H1 (cell line): Measurements from ENCODE around the gene FAM227B. TPM values are rescaled to one million over a fixed set of nuclear protein-coding genes. Genes with fewer than 3 reads are reported as not detected.

Experiments
- CTCF ChIA-PET: fragments of 300-600 bp; sonication (Branson Sonifier 250); formaldehyde crosslinking; loops from one replicate; lab custom pipeline; 2021; ENCODE audit not compliant: partially characterized antibody; lab: Charles Lee
- POLR2A ChIA-PET: fragments of 300-600 bp; sonication (Branson Sonifier 250); formaldehyde crosslinking; loops from one replicate; lab custom pipeline; 2021; ENCODE audit warnings: inconsistent platforms; ENCODE audit not compliant: partially characterized antibody; lab: Charles Lee
- DNase-seq, 2 experiments: peaks; one replicate each; pipeline versions ENCODE4 v3.0.0 to v3.0.0-alpha.2; 2010 to 2022; ENCODE audit warnings: low spot score in 2 of 2, low read depth in 1 of 2, mixed read lengths in 1 of 2
- FAIRE-seq: peaks from 2 replicates; lab custom pipeline; 2011; peaks lifted over from hg19 to GRCh38; lab: Jason Lieb, UNC
- H2AFZ ChIP-seq: 2 replicates; pipeline ENCODE4 v1.8.1; 2012; ENCODE audit warnings: low read length, inconsistent platforms
- H2AK5ac ChIP-seq: 2 replicates; pipeline ENCODE4 v1.6.1; 2013; ENCODE audit warnings: low read depth, low read length
- H2BK120ac ChIP-seq: replicated peaks from 2 replicates; pipeline ENCODE3; 2013; ENCODE audit warnings: low read depth, low read length, inconsistent platforms
- H2BK12ac ChIP-seq: 2 replicates; pipeline ENCODE4 v1.6.1; 2013; ENCODE audit warnings: low read depth, low read length
- H2BK15ac ChIP-seq: 2 replicates; pipeline ENCODE4 v1.6.1; 2013; ENCODE audit warnings: low read length
- H2BK20ac ChIP-seq: 2 replicates; pipeline ENCODE4 v1.6.1; 2013; ENCODE audit warnings: low read length
- H2BK5ac ChIP-seq: 2 replicates; pipeline ENCODE4 v1.6.1; 2013; ENCODE audit warnings: low read depth, low read length
- H3K14ac ChIP-seq: 2 replicates; pipeline ENCODE4 v1.6.1; 2013; ENCODE audit warnings: inconsistent platforms; ENCODE audit not compliant: insufficient read length
- H3K18ac ChIP-seq: 2 replicates; pipeline ENCODE4 v1.6.1; 2013; ENCODE audit warnings: low read length; ENCODE audit errors: extremely low read depth
- H3K23ac ChIP-seq: 2 replicates; pipeline ENCODE4 v1.6.1; 2013; ENCODE audit warnings: inconsistent platforms; ENCODE audit not compliant: insufficient read length
- H3K23me2 ChIP-seq: 2 replicates; pipeline ENCODE4 v1.6.1; 2013; ENCODE audit warnings: low read depth, low read length
- H3K27ac ChIP-seq: 2 replicates; pipeline ENCODE4 v1.6.1; 2011; ENCODE audit warnings: low read depth, low read length, inconsistent platforms
- H3K27me3 ChIP-seq, 4 experiments: replicated peaks in 1 of 4; 1 replicate in 1 of 4; 2 replicates in 3 of 4; pipeline versions ENCODE4 v1.6.1 to v1.8.1; 2011 to 2013; ENCODE audit warnings: low read length in 3 of 4, mild to moderate bottlenecking in 3 of 4, inconsistent platforms in 2 of 4, mixed read lengths in 2 of 4, moderate library complexity in 1 of 4; ENCODE audit not compliant: control insufficient read depth in 3 of 4, insufficient read depth in 3 of 4; ENCODE audit errors: extremely low read depth in 1 of 4
- H3K36me3 ChIP-seq, 4 experiments: 2 replicates each; pipeline versions ENCODE4 v1.6.1 to v1.8.1; 2011 to 2013; ENCODE audit warnings: mild to moderate bottlenecking in 4 of 4, low read length in 3 of 4, moderate library complexity in 2 of 4, control low read depth in 1 of 4, inconsistent platforms in 1 of 4; ENCODE audit not compliant: insufficient read depth in 4 of 4, control insufficient read depth in 2 of 4
- H3K4ac ChIP-seq: replicated peaks from 2 replicates; pipeline ENCODE3; 2013; ENCODE audit warnings: low read length, low read depth, mixed read lengths, inconsistent platforms; ENCODE audit not compliant: insufficient read length
- H3K4me1 ChIP-seq, 4 experiments: replicated peaks in 1 of 4; 1 replicate in 1 of 4; 2 replicates in 3 of 4; pipeline versions ENCODE4 v1.6.1 to v1.8.1; 2011 to 2013; ENCODE audit warnings: low read length in 3 of 4, inconsistent platforms in 2 of 4, mixed read lengths in 1 of 4; ENCODE audit not compliant: insufficient read depth in 4 of 4, control insufficient read depth in 3 of 4
- H3K4me2 ChIP-seq, 2 experiments: 2 replicates each; pipeline versions ENCODE4 v1.6.1 to v1.8.1; 2011 to 2013; ENCODE audit warnings: low read depth in 2 of 2, low read length in 2 of 2, control low read depth in 1 of 2, inconsistent platforms in 1 of 2, mild to moderate bottlenecking in 1 of 2; ENCODE audit not compliant: insufficient read depth in 1 of 2
- H3K4me3 ChIP-seq, 4 experiments: fragments of 200-600, 300-600 bp in 1 of 4; sonication (generic), shearing (Covaris generic), sonication (Bioruptor Twin) in 1 of 4; 2 replicates each; pipeline versions ENCODE4 v1.5.1 to v1.8.1; 2011 to 2016; ENCODE audit warnings: low read length in 4 of 4, low read depth in 3 of 4, control low read depth in 2 of 4, inconsistent platforms in 2 of 4, mild to moderate bottlenecking in 2 of 4, mixed read lengths in 1 of 4, moderate library complexity in 1 of 4; ENCODE audit not compliant: insufficient read depth in 2 of 4; ENCODE audit errors: extremely low read depth in 1 of 4
- H3K56ac ChIP-seq: replicated peaks from 2 replicates; pipeline ENCODE3; 2013; ENCODE audit warnings: low read depth, mild to moderate bottlenecking, mixed read lengths, low read length, inconsistent platforms; ENCODE audit not compliant: insufficient read length
- H3K79me1 ChIP-seq: 2 replicates; pipeline ENCODE4 v1.6.1; 2013; ENCODE audit warnings: low read depth, low read length, control low read depth
- H3K79me2 ChIP-seq, 2 experiments: 2 replicates each; pipeline versions ENCODE4 v1.6.1 to v1.8.1; 2012 to 2013; ENCODE audit warnings: low read length in 2 of 2, mild to moderate bottlenecking in 2 of 2, inconsistent platforms in 1 of 2; ENCODE audit not compliant: insufficient read depth in 2 of 2, control insufficient read depth in 1 of 2
- H3K9ac ChIP-seq, 4 experiments: replicated peaks in 1 of 4; 1 replicate in 1 of 4; 2 replicates in 3 of 4; pipeline versions ENCODE4 v1.6.1 to v1.8.1; 2011 to 2013; ENCODE audit warnings: low read depth in 3 of 4, low read length in 3 of 4, control low read depth in 2 of 4, mild to moderate bottlenecking in 2 of 4, moderate library complexity in 2 of 4, inconsistent platforms in 1 of 4; ENCODE audit errors: extremely low read depth in 1 of 4
- H3K9me3 ChIP-seq, 2 experiments: 2 replicates each; pipeline versions ENCODE4 v1.6.1 to v1.8.1; 2012 to 2013; ENCODE audit warnings: mild to moderate bottlenecking in 2 of 2, moderate library complexity in 2 of 2, control low read depth in 1 of 2, inconsistent platforms in 1 of 2, low read depth in 1 of 2, low read length in 1 of 2, mixed read lengths in 1 of 2; ENCODE audit not compliant: insufficient read depth in 2 of 2
- H4K20me1 ChIP-seq, 2 experiments: replicated peaks in 1 of 2; 2 replicates each; pipeline versions ENCODE3 to v1.8.1; 2011 to 2013; ENCODE audit warnings: inconsistent platforms in 2 of 2, low read length in 2 of 2, mild to moderate bottlenecking in 1 of 2; ENCODE audit not compliant: insufficient read depth in 2 of 2, control insufficient read depth in 1 of 2
- H4K5ac ChIP-seq: 2 replicates; pipeline ENCODE4 v1.6.1; 2013; ENCODE audit warnings: low read length, low read depth, mixed read lengths, inconsistent platforms; ENCODE audit not compliant: insufficient read length
- H4K8ac ChIP-seq: 2 replicates; pipeline ENCODE4 v1.8.0; 2013; ENCODE audit warnings: mild to moderate bottlenecking, moderate library complexity, low read length, inconsistent platforms; ENCODE audit not compliant: insufficient read depth; ENCODE audit errors: extremely low read depth
- H4K91ac ChIP-seq: replicated peaks from 2 replicates; pipeline ENCODE3; 2013; ENCODE audit warnings: low read length, mixed read lengths, inconsistent platforms; ENCODE audit not compliant: insufficient read length
- BCL11A ChIP-seq, 2 experiments: IDR thresholded peaks; one replicate each; pipeline ENCODE4 v1.6.1; 2011; ENCODE audit warnings: low read depth in 2 of 2, low read length in 2 of 2, mild to moderate bottlenecking in 2 of 2
- CREB1 ChIP-seq: IDR thresholded peaks from 2 replicates; pipeline ENCODE4 v1.6.1; 2012; ENCODE audit warnings: inconsistent platforms
- EGR1 ChIP-seq: IDR thresholded peaks from 2 replicates; pipeline ENCODE4 v1.6.1; 2011; ENCODE audit warnings: low read depth, low read length, borderline replicate concordance
- KDM1A ChIP-seq: fragments of 200-600, 300-600 bp; sonication (generic); IDR thresholded peaks from 2 replicates; pipeline ENCODE4 v1.7.1; 2016; ENCODE audit warnings: mild to moderate bottlenecking, low read length, borderline replicate concordance
- MAFK ChIP-seq: IDR thresholded peaks from 2 replicates; pipeline ENCODE4 v1.6.1; 2012; ENCODE audit warnings: low read depth, mild to moderate bottlenecking, improper control_type of control experiment, low read length
- NANOG ChIP-seq: IDR thresholded peaks from 2 replicates; pipeline ENCODE4 v1.6.1; 2011; ENCODE audit warnings: low read length, low read depth, mild to moderate bottlenecking, inconsistent platforms; ENCODE audit not compliant: insufficient read depth, poor library complexity, severe bottlenecking
- NRF1 ChIP-seq: IDR thresholded peaks from 2 replicates; pipeline ENCODE4 v1.6.1; 2011; ENCODE audit warnings: mild to moderate bottlenecking, low read depth, low read length, improper control_type of control experiment
- POLR2AphosphoS5 ChIP-seq: IDR thresholded peaks from 2 replicates; pipeline ENCODE4 v1.6.1; 2011; ENCODE audit warnings: low read depth, low read length
- RFX5 ChIP-seq: IDR thresholded peaks from 2 replicates; pipeline ENCODE4 v1.6.1; 2011; ENCODE audit warnings: low read depth, low read length, improper control_type of control experiment, borderline replicate concordance
- SRF ChIP-seq: IDR thresholded peaks from 2 replicates; pipeline ENCODE4 v1.6.1; 2011; ENCODE audit warnings: mild to moderate bottlenecking, low read depth, low read length, moderate library complexity
- TAF1 ChIP-seq: IDR thresholded peaks from 2 replicates; pipeline ENCODE4 v1.6.1; 2011; ENCODE audit warnings: mild to moderate bottlenecking, low read depth, low read length
- TEAD4 ChIP-seq: IDR thresholded peaks from 2 replicates; pipeline ENCODE4 v1.6.1; 2012; ENCODE audit warnings: low read depth, low read length, inconsistent platforms, mixed read lengths
- WGBS, 2 experiments: shearing (Covaris generic) in 1 of 2; methylation state at CpG; one replicate each; pipeline versions ENCODE4 v1.1.6 to v1.1.7; 2013 to 2015; ENCODE audit warnings: low lambda C conversion rate in 2 of 2, mixed read lengths in 2 of 2, inconsistent platforms in 1 of 2, low coverage in 1 of 2, missing lambda C conversion rate in 1 of 2; ENCODE audit not compliant: insufficient replicate concordance in 2 of 2, insufficient coverage in 1 of 2, insufficient read length in 1 of 2; ENCODE audit errors: extremely low coverage in 1 of 2, missing lambda C conversion rate in 1 of 2; 5-methylcytosine and 5-hydroxymethylcytosine counted together
- polyA plus RNA-seq, 7 experiments: library from polyadenylated mRNA; depleted of rRNA in 3 of 7; stranded (reverse) in 5 of 7; unstranded in 2 of 7; fragments of >200 nt in 5 of 7; fragments of 200-250 nt in 2 of 7; gene quantifications; 1 replicate in 5 of 7; 2 replicates in 1 of 7; 4 replicates in 1 of 7; pipeline versions ENCODE4 v1.2.1 to v1.2.3, GENCODE V29; 2011 to 2013; ENCODE audit warnings: missing spikeins in 2 of 7, mixed read lengths in 2 of 7
- total RNA-seq: library from RNA; stranded (reverse); fragmentation: NEBNext Ultra II Directional; extraction: Animal tissue kit (Norgen Biotek cat#: 25700); gene quantifications from 2 replicates; pipeline ENCODE4 v1.2.1, GENCODE V29; 2021
- TF ChIP-seq, protein P1 (sequence below): IDR thresholded peaks from 2 replicates; pipeline ENCODE4 v1.6.1; 2011; ENCODE audit warnings: low read depth, mild to moderate bottlenecking, low read length; ENCODE audit not compliant: insufficient read depth
- TF ChIP-seq, protein P2 (sequence below): IDR thresholded peaks from 2 replicates; pipeline ENCODE4 v1.6.1; 2012; ENCODE audit warnings: inconsistent platforms
- TF ChIP-seq, protein P3 (sequence below): IDR thresholded peaks from 2 replicates; pipeline ENCODE4 v1.6.1; 2012; ENCODE audit warnings: inconsistent platforms

The FAM227B gene
- total and polyA plus RNA-seq, 2 of the 8 experiments (the other 6 are each of a cell fraction or from before 2014, with no cell fraction given), result 4.0 to 6.5 TPM

DNA sequence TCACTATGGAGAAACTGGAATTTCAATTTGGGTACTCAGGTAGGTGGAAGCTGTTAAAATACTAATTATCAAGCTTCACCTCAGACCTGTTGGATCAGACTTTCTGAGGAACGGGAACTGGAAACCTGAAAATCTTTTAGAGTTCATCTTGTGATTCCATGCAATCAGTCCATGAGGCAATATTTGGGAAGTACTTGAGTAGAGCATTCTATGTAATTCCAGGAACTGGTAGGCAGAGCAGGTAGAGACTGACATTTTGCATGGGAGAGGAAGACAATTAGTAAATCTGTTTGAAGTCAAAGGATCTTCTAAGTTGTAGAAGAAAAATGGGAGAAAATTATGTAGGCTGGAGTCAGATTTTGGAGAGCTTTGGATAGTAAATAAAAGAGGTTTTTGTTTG lies 154.5 kb downstream of the FAM227B start:
- Histone ChIP-seq H3K9me3 (no peaks in the 10 kb centered on the region), H2BK15ac (no peak overlapping the region), H2AFZ (no peak overlapping the region), H3K27ac (no peak overlapping the region), H3K23ac (no peak overlapping the region), H3K79me1 (no peaks in the 10 kb centered on the region), H3K14ac (no peak overlapping the region), H3K56ac (no peak overlapping the region), H3K4me1 (no peaks in the 10 kb centered on the region), H4K5ac (no peak overlapping the region), H2AK5ac (no peak overlapping the region), H2BK120ac (no peak overlapping the region), H4K91ac (no peak overlapping the region), H2BK20ac (no peak overlapping the region), H3K9ac (no peak overlapping the region), H3K18ac (no peak overlapping the region), H3K79me2 (no peaks in the 10 kb centered on the region), H3K4me3 (no peak overlapping the region), H2BK5ac (no peak overlapping the region), H3K4ac (no peak overlapping the region), H3K4me2 (no peak overlapping the region), H3K23me2 (no peaks in the 10 kb centered on the region), H3K36me3 (no peaks in the 10 kb centered on the region), H4K20me1 (no peaks in the 10 kb centered on the region), H2BK12ac (no peak overlapping the region), H4K8ac (no peak overlapping the region), H3K27me3 (no peaks in the 10 kb centered on the region)
- WGBS, 2 experiments, result 85% methylated on average over 1 of the region's 1 CpG; no CpG with 5 or more reads in 1 of the 2 experiments
- no peak for DNase-seq
- CTCF ChIA-PET, result no interaction called here
- POLR2A ChIA-PET, result no interaction called here
- FAIRE-seq, result no peak
- TF ChIP-seq TEAD4 (no peak), SRF (no peak), NRF1 (no peak), CREB1 (no peak), RFX5 (no peak), EGR1 (no peak), BCL11A (IDR thresholded peaks at IDR 0.05; ENCODE audit: low read depth in 2 of 2, low read length in 2 of 2) (no peak), KDM1A (no peak), NANOG (no peak), MAFK (no peak), TAF1 (no peak), POLR2AphosphoS5 (no peak)
- TF ChIP-seq, protein P1, sequence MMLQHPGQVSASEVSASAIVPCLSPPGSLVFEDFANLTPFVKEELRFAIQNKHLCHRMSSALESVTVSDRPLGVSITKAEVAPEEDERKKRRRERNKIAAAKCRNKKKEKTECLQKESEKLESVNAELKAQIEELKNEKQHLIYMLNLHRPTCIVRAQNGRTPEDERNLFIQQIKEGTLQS, result no peak
- TF ChIP-seq, protein P2, sequence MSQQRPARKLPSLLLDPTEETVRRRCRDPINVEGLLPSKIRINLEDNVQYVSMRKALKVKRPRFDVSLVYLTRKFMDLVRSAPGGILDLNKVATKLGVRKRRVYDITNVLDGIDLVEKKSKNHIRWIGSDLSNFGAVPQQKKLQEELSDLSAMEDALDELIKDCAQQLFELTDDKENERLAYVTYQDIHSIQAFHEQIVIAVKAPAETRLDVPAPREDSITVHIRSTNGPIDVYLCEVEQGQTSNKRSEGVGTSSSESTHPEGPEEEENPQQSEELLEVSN, result no peak
- TF ChIP-seq, protein P3, sequence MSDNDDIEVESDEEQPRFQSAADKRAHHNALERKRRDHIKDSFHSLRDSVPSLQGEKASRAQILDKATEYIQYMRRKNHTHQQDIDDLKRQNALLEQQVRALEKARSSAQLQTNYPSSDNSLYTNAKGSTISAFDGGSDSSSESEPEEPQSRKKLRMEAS, result no peak
